Loucy (cell line): ENCODE results near the gene ARRB2.

Source experiments
- H2AFZ ChIP-seq: fragments of 200-600 bp; sonication (generic); 2 replicates; pipeline ENCODE4 v1.6.0; 2016; ENCODE audit warnings: antibody characterized with exemption, mild to moderate bottlenecking, low read length, moderate library complexity
- H3F3A ChIP-seq: fragments of 200-600 bp; 2 replicates; pipeline ENCODE4 v1.6.0; 2016; ENCODE audit warnings: antibody characterized with exemption, low read depth, mild to moderate bottlenecking
- H3K27me3 ChIP-seq: fragments of 200-600 bp; sonication (generic); 2 replicates; pipeline ENCODE4 v1.6.1; 2014; ENCODE audit warnings: low read length, mild to moderate bottlenecking; ENCODE audit not compliant: insufficient read depth, poor library complexity, severe bottlenecking
- H3K36me3 ChIP-seq: fragments of 200-600 bp; sonication (generic); 2 replicates; pipeline ENCODE4 v1.6.1; 2016; ENCODE audit warnings: low read length; ENCODE audit not compliant: insufficient read depth
- H3K4me1 ChIP-seq: fragments of 200-600 bp; sonication (generic); 2 replicates; pipeline ENCODE4 v1.5.1; 2014; ENCODE audit warnings: low read length, mild to moderate bottlenecking; ENCODE audit not compliant: insufficient read depth, poor library complexity, severe bottlenecking
- H3K4me2 ChIP-seq: fragments of 200-600 bp; sonication (generic); 2 replicates; pipeline ENCODE4 v1.6.0; 2014; ENCODE audit warnings: antibody characterized with exemption, low read length, low read depth, mild to moderate bottlenecking; ENCODE audit not compliant: poor library complexity, severe bottlenecking
- H3K4me3 ChIP-seq: fragments of 200-600 bp; sonication (generic); 2 replicates; pipeline ENCODE4 v1.5.1; 2014; ENCODE audit warnings: low read length, mild to moderate bottlenecking, mixed read lengths; ENCODE audit not compliant: poor library complexity, severe bottlenecking
- H3K79me2 ChIP-seq: fragments of 200-600 bp; sonication (generic); 2 replicates; pipeline ENCODE4 v1.6.1; 2014; ENCODE audit warnings: low read length; ENCODE audit not compliant: insufficient read depth
- H3K9ac ChIP-seq: fragments of 200-600 bp; sonication (generic); 2 replicates; pipeline ENCODE4 v1.6.0; 2014; ENCODE audit warnings: mild to moderate bottlenecking, low read depth, low read length, moderate library complexity; ENCODE audit not compliant: poor library complexity, severe bottlenecking
- H3K9me2 ChIP-seq: fragments of 200-600 bp; sonication (generic); replicated peaks from 2 replicates; pipeline ENCODE4 v1.6.1; 2016; ENCODE audit warnings: low read depth, low read length, mixed read lengths
- H3K9me3 ChIP-seq: fragments of 200-600 bp; sonication (generic); 2 replicates; pipeline ENCODE4 v1.6.1; 2014; ENCODE audit warnings: mild to moderate bottlenecking, antibody characterized with exemption, low read length, low read depth; ENCODE audit not compliant: insufficient read depth
- H4K20me1 ChIP-seq: fragments of 200-600 bp; sonication (generic); 2 replicates; pipeline ENCODE4 v1.6.0; 2014; ENCODE audit warnings: antibody characterized with exemption, low read length, mild to moderate bottlenecking; ENCODE audit not compliant: insufficient read depth, poor library complexity, severe bottlenecking
- EZH2phosphoT487 ChIP-seq: fragments of 200-600 bp; IDR thresholded peaks from 2 replicates; pipeline ENCODE4 v1.6.1; 2018; ENCODE audit warnings: antibody characterized with exemption, mild to moderate bottlenecking, moderate library complexity, borderline replicate concordance
- TF ChIP-seq, protein P1 (sequence below): fragments of 200-600 bp; sonication (generic); conservative IDR thresholded peaks from 2 replicates; pipeline ENCODE4 v1.5.1; 2014; ENCODE audit warnings: mild to moderate bottlenecking, antibody characterized with exemption, low read length

ARRB2 gene

DNA sequence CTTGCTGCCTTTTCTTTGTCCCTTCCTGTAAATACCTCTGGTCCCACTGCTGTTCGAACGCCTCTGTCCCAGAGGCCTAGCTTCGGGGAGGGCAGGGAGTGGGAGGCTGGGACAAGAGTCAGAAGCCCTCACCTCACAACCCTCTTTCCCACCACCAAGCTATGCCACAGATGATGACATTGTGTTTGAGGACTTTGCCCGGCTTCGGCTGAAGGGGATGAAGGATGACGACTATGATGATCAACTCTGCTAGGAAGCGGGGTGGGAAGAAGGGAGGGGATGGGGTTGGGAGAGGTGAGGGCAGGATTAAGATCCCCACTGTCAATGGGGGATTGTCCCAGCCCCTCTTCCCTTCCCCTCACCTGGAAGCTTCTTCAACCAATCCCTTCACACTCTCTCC is 10.4 kb downstream of the ARRB2 start:
- no peak overlapping the region for H3K4me2 ChIP-seq
- TF ChIP-seq, protein P1, sequence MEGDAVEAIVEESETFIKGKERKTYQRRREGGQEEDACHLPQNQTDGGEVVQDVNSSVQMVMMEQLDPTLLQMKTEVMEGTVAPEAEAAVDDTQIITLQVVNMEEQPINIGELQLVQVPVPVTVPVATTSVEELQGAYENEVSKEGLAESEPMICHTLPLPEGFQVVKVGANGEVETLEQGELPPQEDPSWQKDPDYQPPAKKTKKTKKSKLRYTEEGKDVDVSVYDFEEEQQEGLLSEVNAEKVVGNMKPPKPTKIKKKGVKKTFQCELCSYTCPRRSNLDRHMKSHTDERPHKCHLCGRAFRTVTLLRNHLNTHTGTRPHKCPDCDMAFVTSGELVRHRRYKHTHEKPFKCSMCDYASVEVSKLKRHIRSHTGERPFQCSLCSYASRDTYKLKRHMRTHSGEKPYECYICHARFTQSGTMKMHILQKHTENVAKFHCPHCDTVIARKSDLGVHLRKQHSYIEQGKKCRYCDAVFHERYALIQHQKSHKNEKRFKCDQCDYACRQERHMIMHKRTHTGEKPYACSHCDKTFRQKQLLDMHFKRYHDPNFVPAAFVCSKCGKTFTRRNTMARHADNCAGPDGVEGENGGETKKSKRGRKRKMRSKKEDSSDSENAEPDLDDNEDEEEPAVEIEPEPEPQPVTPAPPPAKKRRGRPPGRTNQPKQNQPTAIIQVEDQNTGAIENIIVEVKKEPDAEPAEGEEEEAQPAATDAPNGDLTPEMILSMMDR: no peak
- TF ChIP-seq EZH2phosphoT487: no peak

GRCh38 chr17:4721203-4722135 is 11.0 kb downstream of the ARRB2 start:
- H3K36me3 ChIP-seq: peaks cover 23% of the 10 kb centered on the region; the same call in 1 of the 2 replicates
- no peaks in the 10 kb centered on the region for H3K9me3 ChIP-seq
- no peak overlapping the region for H2AFZ ChIP-seq
- peaks cover 5% of the 10 kb centered on the region for H3K4me1 ChIP-seq
- H3K9ac ChIP-seq: no peak overlapping the region
- H3F3A ChIP-seq: no peaks in the 10 kb centered on the region
- H3K79me2 ChIP-seq: peaks cover 12% of the 10 kb centered on the region; the same call in 1 of the 2 replicates
- H4K20me1 ChIP-seq: no peaks in the 10 kb centered on the region
- no peak overlapping the region for H3K4me2 ChIP-seq
- TF ChIP-seq, protein P1: no peak
- no peak for TF ChIP-seq EZH2phosphoT487
- no peaks in the 10 kb centered on the region for H3K27me3 ChIP-seq
- H3K9me2 ChIP-seq: no peaks in the 10 kb centered on the region
- H3K4me3 ChIP-seq: no peak overlapping the region

More for the DNA sequence above, 10.4 kb downstream of the ARRB2 start:
- peaks cover 3% of the 10 kb centered on the region for H4K20me1 ChIP-seq
- no peak overlapping the region for H2AFZ ChIP-seq
- H3K27me3 ChIP-seq: no peaks in the 10 kb centered on the region
- H3F3A ChIP-seq: no peaks in the 10 kb centered on the region
- H3K36me3 ChIP-seq: peaks cover 23% of the 10 kb centered on the region; the same call in 1 of the 2 replicates
- H3K79me2 ChIP-seq: peaks cover 19% of the 10 kb centered on the region
- peaks cover 8% of the 10 kb centered on the region for H3K4me1 ChIP-seq
- no peak overlapping the region for H3K9ac ChIP-seq
- no peaks in the 10 kb centered on the region for H3K9me3 ChIP-seq
- H3K4me3 ChIP-seq: no peak overlapping the region
- no peaks in the 10 kb centered on the region for H3K9me2 ChIP-seq

- H3K27me3 ChIP-seq: no peaks in the 10 kb centered on the region
- H3K4me2 ChIP-seq: no peak overlapping the region
- H2AFZ ChIP-seq: no peak overlapping the region
- no peaks in the 10 kb centered on the region for H3K9me2 ChIP-seq
- no peaks in the 10 kb centered on the region for H4K20me1 ChIP-seq
- TF ChIP-seq EZH2phosphoT487: no peak
- TF ChIP-seq, protein P1: no peak
- peaks cover 2% of the 10 kb centered on the region; the same call in 1 of the 2 replicates for H3K79me2 ChIP-seq
- no peaks in the 10 kb centered on the region for H3K4me1 ChIP-seq
- H3F3A ChIP-seq: no peaks in the 10 kb centered on the region
- H3K9ac ChIP-seq: no peak overlapping the region
- H3K4me3 ChIP-seq: no peak overlapping the region
- no peaks in the 10 kb centered on the region for H3K9me3 ChIP-seq
- peaks cover 13% of the 10 kb centered on the region; the same call in 1 of the 2 replicates for H3K36me3 ChIP-seq
Observed at GRCh38 chr17:4722678-4723240, 12.3 kb downstream of the ARRB2 start.
